Neutrophil (primary cell): ENCODE results near the gene GSK3A.

ENCODE experiments used
- H3K27ac ChIP-seq: fragments of 200-600 bp; sonication (generic); 2 replicates; pipeline ENCODE4 v1.5.1; 2016; ENCODE audit warnings: mild to moderate bottlenecking, moderate library complexity
- H3K27me3 ChIP-seq: fragments of 200-600 bp; sonication (generic); 2 replicates; pipeline ENCODE4 v1.6.0; 2016; ENCODE audit warnings: mild to moderate bottlenecking
- H3K36me3 ChIP-seq: fragments of 200-600 bp; sonication (generic); 2 replicates; pipeline ENCODE4 v1.5.1; 2017
- H3K4me1 ChIP-seq, 2 experiments: fragments of 200-600 bp in 1 of 2; sonication (generic) in 1 of 2; 1 replicate in 1 of 2; 2 replicates in 1 of 2; pipeline versions ENCODE4 v1.5.1 to v1.6.1; 2013 to 2016; ENCODE audit warnings: low read depth in 1 of 2, low read length in 1 of 2, mild to moderate bottlenecking in 1 of 2, moderate library complexity in 1 of 2; ENCODE audit not compliant: control insufficient read depth in 1 of 2, insufficient read depth in 1 of 2
- H3K4me3 ChIP-seq, 2 experiments: fragments of 200-600 bp in 1 of 2; sonication (generic) in 1 of 2; 1 replicate in 1 of 2; 2 replicates in 1 of 2; pipeline ENCODE4 v1.5.1; 2013 to 2016; ENCODE audit warnings: low read depth in 1 of 2, low read length in 1 of 2, mild to moderate bottlenecking in 1 of 2, moderate library complexity in 1 of 2
- H3K9me3 ChIP-seq: fragments of 200-600 bp; sonication (generic); 2 replicates; pipeline ENCODE4 v1.5.1; 2016
- TF ChIP-seq, protein P1 (sequence below): fragments of 200-600 bp; sonication (generic); IDR thresholded peaks from 2 replicates; pipeline ENCODE4 v1.5.1; 2016; ENCODE audit warnings: antibody characterized with exemption

Gene GSK3A

DNA sequence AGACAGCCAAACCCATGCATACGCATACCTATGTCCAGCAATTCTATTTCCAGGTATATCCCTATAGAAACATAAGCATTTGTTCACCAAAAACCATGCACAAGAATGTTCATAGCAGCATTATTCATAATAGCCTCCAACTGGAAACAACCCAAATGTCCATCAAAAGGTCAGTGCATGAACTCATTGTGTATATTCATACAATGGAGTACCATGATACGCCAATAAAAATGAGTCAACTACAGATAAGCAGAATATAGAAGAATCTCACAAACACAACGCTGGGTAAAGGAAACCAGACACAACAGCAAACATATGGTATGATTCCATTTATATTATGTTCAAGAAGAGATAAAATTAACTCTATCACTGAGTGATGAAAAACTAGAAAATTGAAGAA is 48.7 kb downstream of the GSK3A start:
- Histone ChIP-seq H3K9me3 (no peaks in the 10 kb centered on the region), H3K36me3 (peaks cover 13% of the 10 kb centered on the region), H3K27ac (peak overlapping the region; percentile 55), H3K4me3 (no peak overlapping the region), H3K27me3 (no peaks in the 10 kb centered on the region), H3K4me1 (peaks cover 49 to 50% of the 10 kb centered on the region in 2 experiments)
- TF ChIP-seq, protein P1, sequence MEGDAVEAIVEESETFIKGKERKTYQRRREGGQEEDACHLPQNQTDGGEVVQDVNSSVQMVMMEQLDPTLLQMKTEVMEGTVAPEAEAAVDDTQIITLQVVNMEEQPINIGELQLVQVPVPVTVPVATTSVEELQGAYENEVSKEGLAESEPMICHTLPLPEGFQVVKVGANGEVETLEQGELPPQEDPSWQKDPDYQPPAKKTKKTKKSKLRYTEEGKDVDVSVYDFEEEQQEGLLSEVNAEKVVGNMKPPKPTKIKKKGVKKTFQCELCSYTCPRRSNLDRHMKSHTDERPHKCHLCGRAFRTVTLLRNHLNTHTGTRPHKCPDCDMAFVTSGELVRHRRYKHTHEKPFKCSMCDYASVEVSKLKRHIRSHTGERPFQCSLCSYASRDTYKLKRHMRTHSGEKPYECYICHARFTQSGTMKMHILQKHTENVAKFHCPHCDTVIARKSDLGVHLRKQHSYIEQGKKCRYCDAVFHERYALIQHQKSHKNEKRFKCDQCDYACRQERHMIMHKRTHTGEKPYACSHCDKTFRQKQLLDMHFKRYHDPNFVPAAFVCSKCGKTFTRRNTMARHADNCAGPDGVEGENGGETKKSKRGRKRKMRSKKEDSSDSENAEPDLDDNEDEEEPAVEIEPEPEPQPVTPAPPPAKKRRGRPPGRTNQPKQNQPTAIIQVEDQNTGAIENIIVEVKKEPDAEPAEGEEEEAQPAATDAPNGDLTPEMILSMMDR = no peak

DNA sequence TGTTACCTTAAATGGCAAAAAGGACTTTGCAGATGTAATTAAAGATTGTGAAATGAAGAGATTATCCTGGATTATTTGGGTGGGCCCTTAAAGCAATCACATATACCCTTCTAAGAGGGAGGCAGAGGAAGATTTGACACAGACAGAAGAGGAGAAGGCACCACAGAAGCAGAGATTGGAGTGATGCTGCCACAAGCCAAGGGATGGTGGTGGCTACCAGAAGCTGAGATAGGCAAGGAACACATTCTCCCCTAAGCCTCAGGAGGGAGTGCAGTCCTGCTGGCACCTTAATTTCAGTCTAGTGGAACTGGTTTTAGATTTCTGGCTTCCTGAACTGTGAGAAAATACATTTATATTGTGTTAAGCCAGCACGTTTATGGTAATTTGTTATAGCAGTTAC is 49.1 kb downstream of the GSK3A start:
- Histone ChIP-seq H3K27me3 (no peaks in the 10 kb centered on the region), H3K27ac (peak overlapping the region; percentile 55), H3K4me3 (no peak overlapping the region), H3K4me1 (peaks cover 45 to 46% of the 10 kb centered on the region in 2 experiments), H3K36me3 (peaks cover 8% of the 10 kb centered on the region), H3K9me3 (no peaks in the 10 kb centered on the region)
- TF ChIP-seq, protein P1 = no peak

DNA sequence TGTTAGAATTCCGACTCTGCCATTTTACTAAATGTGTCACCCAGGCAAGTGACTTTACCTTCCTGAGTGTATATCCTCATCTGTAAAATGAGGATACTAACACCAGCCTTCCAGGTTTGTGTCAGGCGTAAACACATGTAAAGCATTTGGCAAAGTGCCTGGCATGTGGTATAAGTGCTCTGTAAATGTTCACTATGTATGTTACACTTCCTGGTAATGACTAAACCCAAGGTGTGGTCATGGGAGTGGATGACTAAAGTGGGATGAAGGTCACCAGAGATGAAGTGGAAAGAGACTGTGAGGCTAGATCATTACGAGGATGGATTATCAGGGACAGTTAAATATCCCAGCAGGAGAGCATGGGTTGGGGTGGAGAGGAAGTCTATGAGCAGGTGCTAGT is 50.5 kb downstream of the GSK3A start:
- no peaks in the 10 kb centered on the region for H3K9me3 ChIP-seq
- peak overlapping the region; percentile 13 for H3K27ac ChIP-seq
- H3K4me3 ChIP-seq = no peak overlapping the region
- peaks cover 6% of the 10 kb centered on the region for H3K36me3 ChIP-seq
- H3K27me3 ChIP-seq = no peaks in the 10 kb centered on the region
- peaks cover 31% of the 10 kb centered on the region in 2 experiments for H3K4me1 ChIP-seq
- TF ChIP-seq, protein P1 = no peak

DNA sequence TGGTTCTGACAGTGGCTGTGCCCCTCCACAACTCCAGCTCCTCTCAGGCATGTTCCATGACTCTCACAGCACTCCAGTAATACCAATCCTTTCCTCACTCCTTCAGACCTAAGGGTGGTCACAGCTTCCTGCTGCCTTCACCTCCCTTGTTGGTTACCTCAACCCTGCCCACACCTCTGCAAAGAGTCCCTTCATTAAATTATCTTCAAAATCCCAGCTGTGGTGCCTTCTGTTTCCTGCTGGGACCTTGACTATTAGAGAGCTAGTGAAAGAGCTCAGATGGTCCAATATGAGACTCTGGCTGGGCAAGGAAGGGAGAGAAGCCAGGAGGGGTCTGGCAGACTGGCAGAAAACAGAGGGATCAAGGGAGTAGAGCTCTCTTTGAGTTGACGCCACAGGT is 51.1 kb downstream of the GSK3A start:
- no peaks in the 10 kb centered on the region for H3K27me3 ChIP-seq
- TF ChIP-seq, protein P1 = no peak
- no peak overlapping the region for H3K4me3 ChIP-seq
- peaks cover 26 to 27% of the 10 kb centered on the region in 2 experiments for H3K4me1 ChIP-seq
- no peak overlapping the region for H3K27ac ChIP-seq
- no peaks in the 10 kb centered on the region for H3K9me3 ChIP-seq
- H3K36me3 ChIP-seq = peaks cover 6% of the 10 kb centered on the region

DNA sequence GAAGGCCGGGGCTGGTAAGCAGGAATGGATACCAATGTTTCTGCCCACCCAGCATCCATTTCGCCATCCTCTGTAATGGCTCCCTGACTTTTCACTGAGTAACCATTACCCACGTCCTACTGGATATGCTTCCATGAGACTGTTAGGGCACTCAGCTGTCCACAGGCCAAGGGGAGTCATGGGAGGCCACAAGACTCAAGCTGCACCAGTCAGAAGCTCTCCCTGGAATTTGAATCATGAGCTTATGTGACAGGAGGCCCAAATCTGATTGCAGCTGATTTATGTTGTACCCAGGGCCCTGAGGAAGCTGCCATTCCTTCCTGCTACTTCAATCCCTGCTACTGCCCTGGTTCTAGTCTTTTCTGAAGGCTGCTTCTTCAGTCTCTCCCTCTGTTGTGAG is 53.3 kb downstream of the GSK3A start:
- peak overlapping the region; percentile 43 for H3K27ac ChIP-seq
- TF ChIP-seq, protein P1 = no peak
- H3K4me3 ChIP-seq = no peak overlapping the region
- H3K27me3 ChIP-seq = no peaks in the 10 kb centered on the region
- H3K9me3 ChIP-seq = no peaks in the 10 kb centered on the region
- H3K4me1 ChIP-seq = peaks cover 37% of the 10 kb centered on the region in 2 experiments
- no peaks in the 10 kb centered on the region for H3K36me3 ChIP-seq

DNA sequence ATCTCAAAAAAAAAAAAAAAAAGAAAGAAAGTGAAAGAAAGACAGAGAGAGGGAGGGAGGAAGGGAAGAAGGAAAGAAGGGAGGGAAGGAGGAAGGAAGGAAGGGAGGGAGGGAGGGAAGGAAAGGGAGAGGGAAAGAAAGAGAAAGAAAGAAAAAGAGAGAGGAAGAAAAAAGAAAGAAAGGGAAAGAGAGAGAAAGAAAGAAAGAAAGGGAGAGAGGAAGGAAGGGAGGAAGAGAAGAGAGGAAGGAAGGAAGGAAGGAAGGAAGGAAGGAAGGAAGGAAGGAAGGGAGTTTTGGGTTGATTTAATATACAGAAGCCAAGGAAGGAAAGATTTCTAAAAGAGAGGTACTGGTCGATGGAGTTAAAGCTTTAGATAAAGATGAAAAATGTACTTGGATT is 53.7 kb downstream of the GSK3A start:
- peaks cover 42% of the 10 kb centered on the region in 2 experiments for H3K4me1 ChIP-seq
- TF ChIP-seq, protein P1 = no peak
- H3K36me3 ChIP-seq = no peaks in the 10 kb centered on the region
- H3K4me3 ChIP-seq = no peak overlapping the region
- H3K9me3 ChIP-seq = no peaks in the 10 kb centered on the region
- peak overlapping the region; percentile 43 for H3K27ac ChIP-seq
- no peaks in the 10 kb centered on the region for H3K27me3 ChIP-seq
